GM21360 (cell line): ENCODE results near the gene FKBP11.
"Not testable (repeated sequence)": the region's sequence is repeated elsewhere in the genome, so short reads cannot be mapped to it uniquely, and the experiment has no call there.

Source experiments
- ATAC-seq: cut with Tn5 transposase; IDR thresholded peaks from one replicate; pipeline ENCODE4 v1.9.1; 2021; ENCODE audit warnings: mild to moderate bottlenecking, moderate library complexity; ENCODE audit not compliant: unreplicated experiment

The FKBP11 gene

GRCh38 chr12:48917857-48918537, 7.3 kb downstream of the FKBP11 start:
- ATAC-seq: no peak

- ATAC-seq: no peak
These were observed 15.1 kb downstream of the FKBP11 start for GRCh38 chr12:48910196-48910595.

DNA sequence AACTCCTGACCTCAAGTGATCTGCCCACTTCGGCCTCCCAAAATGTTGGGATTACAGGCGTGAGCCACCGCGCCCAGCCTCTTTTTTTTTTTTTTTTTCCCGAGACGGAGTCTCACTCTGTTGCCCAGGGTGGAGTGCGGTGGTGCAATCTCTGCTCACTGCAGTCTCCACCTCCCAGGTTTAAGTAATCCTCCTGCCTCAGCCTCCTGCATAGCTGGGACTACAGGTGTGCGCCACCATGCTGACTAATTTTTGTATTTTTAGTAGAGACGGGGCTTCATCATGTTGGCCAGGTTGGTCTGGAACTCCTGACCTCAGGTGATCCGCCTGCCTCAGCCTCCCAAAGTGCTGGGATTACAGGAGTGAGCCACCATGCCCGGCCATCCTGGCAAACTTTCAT, 15.6 kb downstream of the FKBP11 start:
- ATAC-seq: not testable (repeated sequence)

DNA sequence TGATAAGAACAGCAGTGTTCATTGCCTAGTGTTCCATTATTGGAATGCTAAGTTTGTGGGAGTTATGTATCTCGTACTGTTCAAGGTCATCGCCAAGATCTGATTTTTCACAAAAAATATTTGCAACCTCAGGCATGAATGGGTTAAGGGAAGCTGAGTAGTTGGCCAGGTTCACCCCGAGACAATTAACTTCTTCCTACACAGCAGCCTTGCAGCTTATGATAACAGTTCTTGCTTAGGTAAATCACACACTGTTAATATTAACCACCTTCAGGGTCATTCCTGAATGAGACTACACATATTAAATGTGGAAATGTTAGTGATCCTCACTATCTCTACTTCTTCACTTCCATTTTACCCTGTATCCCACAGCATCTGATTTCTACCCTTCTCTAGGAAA, 18.0 kb downstream of the FKBP11 start:
- ATAC-seq: no peak

DNA sequence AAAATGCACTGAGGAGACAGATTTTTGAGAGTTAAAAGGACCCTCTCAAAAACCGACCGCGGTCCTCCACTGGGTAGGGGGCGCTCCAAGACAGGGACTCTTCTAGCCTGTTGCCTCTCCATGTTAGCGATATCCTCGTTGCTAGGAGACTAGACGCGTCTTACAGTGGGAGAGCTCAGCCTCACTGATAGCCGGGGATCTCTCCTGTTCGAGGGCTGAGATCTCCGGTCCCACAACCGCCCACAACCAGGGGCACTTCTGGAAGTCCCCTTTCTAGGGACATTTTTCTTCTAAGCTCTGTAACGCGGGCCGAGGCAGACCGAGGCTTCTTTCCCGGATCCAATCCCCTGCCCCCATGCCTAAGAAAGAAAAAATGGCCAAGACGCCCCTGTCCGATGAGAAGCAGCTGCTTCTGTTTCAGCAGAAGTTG, 21.3 kb downstream of the FKBP11 start:
- peak; percentile 71 for ATAC-seq

GRCh38 chr12:48903363-48903981, 21.8 kb downstream of the FKBP11 start:
- no peak for ATAC-seq

- peak; percentile 51 for ATAC-seq
These were observed 24.0 kb downstream of the FKBP11 start for GRCh38 chr12:48901278-48901677.

DNA sequence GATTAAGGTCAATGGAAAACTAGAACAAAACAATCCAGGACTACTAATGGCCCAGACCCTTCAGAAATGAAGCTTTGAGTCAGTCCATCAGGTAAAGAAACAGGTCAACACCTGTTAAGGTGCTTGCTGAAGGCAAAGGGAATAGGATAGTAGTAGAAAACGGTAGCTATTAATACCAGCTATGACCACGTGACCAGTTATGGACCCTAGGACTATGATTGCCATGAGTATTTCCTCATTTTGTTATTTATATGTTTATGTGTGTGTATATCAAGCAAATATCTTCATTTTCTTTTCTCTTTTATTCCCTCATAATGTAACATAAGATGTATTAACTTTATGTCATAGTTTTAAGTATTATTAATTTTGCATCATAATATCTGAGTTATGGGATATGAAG, 25.6 kb downstream of the FKBP11 start:
- no peak for ATAC-seq

DNA sequence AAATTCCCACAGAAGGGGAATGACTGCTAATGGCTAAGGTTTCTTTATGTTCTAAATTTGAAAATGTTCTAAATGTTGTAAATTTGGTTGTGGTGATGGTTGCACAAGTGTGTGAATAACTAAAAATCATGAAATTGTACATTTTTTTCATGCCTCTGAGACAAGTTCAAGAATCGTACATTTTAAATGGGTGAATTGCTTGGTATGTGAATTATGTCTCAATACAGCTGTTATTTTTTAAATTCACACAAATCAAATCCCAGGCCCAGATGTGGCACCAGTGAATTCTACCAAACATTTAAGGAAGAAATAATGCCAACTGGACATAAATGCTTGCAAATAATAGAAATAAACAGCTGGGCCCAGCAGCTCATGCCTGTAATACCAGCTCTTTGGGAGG, 31.0 kb downstream of the FKBP11 start:
- ATAC-seq: no peak

GRCh38 chr12:48890657-48891418, 34.5 kb downstream of the FKBP11 start:
- no peak for ATAC-seq

DNA sequence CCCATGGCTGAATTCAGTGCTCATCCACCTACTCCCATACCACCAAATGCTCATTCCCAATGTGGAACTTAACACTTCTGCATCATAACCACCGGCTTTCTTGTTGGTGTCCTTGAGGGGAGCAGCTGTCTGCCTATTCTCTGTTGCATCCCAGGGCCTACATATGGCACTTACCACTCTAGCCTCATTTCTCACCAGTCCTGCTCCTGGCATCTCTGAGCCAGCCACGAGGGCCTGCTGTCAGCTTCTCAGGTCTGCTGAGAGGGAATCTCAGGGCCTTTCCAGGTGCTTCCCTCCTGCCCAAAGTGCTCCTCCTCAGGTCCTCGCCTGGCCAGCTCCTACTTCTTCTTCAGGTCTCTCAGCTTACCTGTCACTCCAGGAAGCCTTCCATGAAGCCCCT, 35.6 kb downstream of the FKBP11 start:
- no peak for ATAC-seq

DNA sequence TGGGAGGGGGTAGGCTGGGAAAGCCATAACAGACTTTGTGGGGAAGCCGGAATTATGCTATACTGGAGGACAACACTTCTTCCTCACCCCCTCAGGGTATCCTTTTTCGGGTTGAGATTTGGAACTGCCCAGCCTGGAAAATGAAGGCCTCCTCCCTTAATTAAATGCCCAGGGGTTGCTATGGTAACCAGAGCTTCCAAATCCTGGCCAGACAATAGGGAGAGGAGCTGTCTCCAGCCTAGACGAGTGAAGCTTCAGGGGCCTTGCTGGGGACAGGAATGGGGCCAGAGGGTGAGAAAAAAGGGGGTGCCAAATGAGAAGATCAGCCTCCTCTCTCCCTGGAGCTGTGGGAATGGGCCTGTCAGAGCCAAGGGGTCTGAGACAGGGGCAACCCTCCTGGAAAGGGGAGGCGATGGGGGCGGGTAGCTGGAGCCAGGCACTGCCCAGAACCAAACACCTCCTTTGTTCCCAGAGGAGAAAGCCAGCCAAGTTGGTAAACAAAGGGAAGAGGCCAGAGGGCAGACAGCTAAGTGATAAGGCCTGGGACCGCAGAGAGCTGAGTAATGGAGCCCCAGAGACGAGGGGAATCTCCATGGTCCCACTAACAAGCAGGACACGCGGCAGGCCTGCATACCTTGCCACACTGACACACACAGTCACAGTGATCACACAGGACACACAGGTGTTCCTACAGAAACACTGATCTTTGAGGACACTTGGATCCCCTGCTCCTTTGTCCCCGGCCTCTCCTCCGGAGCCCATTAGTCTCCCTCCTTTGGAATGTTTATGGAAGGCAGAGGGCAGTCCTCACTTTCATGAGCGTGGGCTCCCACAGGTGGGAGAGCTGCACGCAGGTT, 41.8 kb downstream of the FKBP11 start:
- ATAC-seq: no peak

GRCh38 chr12:48882972-48883304, 42.4 kb downstream of the FKBP11 start:
- no peak for ATAC-seq

- no peak for ATAC-seq
These were observed 43.0 kb downstream of the FKBP11 start for GRCh38 chr12:48882315-48882687.

GRCh38 chr12:48881686-48882314, 43.5 kb downstream of the FKBP11 start:
- ATAC-seq: no peak

DNA sequence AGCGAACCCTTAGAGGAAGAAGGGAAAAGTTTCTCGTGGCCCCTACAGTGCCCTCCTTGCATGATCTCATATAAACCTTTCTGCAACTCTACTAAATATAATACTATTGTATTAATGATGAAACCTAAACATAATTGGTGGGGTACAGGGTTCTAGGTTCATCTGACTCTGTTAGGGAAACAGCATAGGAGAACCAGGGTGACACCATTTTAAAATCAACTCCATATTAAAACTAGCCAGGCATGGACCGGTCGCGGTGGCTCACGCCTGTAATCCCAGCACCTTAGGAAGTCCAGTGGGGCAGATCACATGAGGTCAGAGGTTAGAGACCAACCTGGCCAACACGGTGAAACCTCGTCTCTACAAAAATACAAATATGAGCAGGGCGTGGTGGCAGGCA, 44.6 kb downstream of the FKBP11 start:
- no peak for ATAC-seq

- no peak for ATAC-seq
These were observed 46.7 kb downstream of the FKBP11 start for GRCh38 chr12:48878548-48878947.

- ATAC-seq: no peak
These were observed 49.3 kb downstream of the FKBP11 start for GRCh38 chr12:48875944-48876515.

DNA sequence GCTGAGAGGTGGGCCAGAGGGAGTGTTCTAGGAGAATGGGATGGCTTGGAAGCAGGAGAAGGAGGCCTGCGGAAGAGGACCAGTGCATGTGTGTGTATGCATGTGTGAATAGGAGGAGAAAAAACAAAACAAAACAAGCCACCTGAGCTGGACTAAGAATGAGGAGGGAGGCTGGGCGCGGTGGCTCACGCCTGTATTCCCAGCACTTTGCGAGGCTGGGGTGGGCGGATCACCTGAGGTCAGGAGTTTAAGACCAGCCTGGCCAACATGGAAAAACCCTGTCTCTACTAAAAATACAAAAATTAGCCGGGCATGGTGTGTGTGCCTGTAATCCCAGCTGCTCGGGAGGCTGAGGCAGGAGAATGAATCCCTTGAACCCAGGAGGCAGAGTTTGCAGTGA, 51.8 kb downstream of the FKBP11 start:
- ATAC-seq: not testable (repeated sequence)

DNA sequence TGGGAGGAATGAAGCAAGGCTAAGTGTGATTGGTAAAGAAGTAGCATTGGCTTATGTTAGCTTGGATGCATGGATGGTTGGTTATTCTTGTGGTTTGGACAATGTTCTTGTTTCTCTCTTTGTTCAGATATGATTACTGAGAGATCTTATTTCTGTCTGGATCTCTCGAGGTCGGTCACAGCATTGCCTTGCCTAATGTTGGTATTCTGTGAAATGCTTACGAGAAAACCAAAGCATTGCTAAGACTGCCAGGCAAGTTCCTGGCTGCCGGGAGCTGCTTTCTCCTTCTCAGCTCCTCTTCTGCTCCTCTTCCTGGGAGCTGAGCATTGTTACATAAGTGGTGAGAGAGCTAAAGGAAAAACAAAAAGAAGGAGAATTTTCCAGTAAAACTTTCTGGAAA, 52.2 kb downstream of the FKBP11 start:
- no peak for ATAC-seq
